T47D (cell line): ENCODE results near the gene LRBA.
"Not testable (repeated sequence)": the region's sequence is repeated elsewhere in the genome, so short reads cannot be mapped to it uniquely, and the experiment has no call there.

Source experiments
- DNase-seq, 2 experiments: peaks; one replicate each; pipeline versions ENCODE4 v3.0.0 to v3.0.0-alpha.2; 2011 to 2012; ENCODE audit warnings: low read depth in 1 of 2, low spot score in 1 of 2
- JUND ChIP-seq: IDR thresholded peaks from 2 replicates; pipeline ENCODE4 v1.6.1; 2012; ENCODE audit warnings: low read depth
- in situ Hi-C: cut with HindIII; loops from 2 replicates; pipeline ENCODE4 v1.10.0; 2016; ENCODE audit warnings: low sequenced_read_pairs, low pct_unique_long_range_greater_than_20kb

The LRBA gene

DNA sequence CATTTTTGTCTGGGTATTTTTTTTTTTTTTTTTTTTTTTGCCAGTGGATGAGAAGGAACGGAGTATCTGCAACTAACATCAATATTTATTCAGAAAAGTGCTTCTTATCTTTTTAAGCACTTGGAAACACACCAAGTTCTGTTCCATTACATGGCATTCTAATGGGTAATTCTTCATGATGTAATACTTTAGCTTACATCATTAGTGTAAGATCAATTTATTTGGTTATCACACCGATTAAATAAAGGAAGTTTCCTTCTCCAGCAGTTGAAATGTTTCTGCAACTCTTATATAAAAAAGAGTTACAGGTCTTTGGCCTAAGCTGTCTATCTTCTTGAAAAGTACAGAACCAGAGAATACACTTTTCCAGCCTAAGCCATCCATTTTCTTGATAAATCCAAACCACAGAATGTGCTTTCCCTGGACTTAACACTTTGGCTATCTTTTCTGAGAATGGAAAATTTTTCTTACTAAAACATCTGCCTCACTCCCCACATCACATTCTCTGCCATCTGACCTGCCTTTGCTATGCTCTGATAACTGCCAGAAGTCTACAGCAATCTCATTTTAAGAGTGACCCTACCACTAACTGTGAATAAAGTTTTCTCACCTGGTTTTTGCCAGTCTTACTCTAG, 625.1 kb downstream of the LRBA start:
- TF ChIP-seq JUND, result no peak
- no peak for DNase-seq
- in situ Hi-C loops, result no loop called here

DNA sequence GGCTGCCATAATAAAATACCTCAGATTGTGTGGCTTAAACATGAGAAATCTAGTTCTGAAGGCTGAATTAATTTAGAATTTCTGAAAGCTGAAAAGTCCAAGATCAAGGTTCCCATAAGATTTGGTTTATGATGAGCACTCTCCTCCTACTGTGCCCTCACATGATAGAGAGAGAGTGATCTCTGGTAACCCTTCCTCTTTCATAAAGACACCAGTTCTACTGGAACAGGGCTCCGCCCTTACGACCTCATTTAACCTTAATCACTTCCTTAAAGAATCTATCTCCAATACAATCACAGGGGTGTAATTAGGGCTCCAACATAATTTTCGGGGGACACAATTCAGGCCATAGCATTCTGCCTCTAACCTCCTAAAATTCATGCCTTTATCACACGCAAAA, 627.1 kb downstream of the LRBA start:
- no peak for TF ChIP-seq JUND
- no peak for DNase-seq
- in situ Hi-C loops, result no loop called here

DNA sequence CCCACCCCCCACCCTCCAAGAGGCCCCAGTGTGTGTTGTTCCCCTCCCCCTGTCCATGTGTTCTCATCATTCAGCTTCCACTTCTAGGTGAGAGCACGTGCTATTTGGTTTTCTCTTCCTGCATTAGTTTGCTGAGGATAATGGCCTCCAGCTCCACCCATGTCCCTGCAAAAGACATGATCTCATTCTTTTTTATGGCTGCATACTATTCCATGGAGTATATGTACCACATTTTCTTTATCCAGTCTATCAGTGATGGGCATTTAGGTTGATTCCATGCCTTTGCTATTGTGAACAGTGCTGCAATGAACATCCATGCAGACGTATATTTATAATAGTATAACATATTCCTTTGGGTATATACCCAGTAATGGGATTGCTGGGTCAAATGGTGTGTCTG, 628.7 kb downstream of the LRBA start:
- DNase-seq, in situ Hi-C loops: not testable (repeated sequence)

DNA sequence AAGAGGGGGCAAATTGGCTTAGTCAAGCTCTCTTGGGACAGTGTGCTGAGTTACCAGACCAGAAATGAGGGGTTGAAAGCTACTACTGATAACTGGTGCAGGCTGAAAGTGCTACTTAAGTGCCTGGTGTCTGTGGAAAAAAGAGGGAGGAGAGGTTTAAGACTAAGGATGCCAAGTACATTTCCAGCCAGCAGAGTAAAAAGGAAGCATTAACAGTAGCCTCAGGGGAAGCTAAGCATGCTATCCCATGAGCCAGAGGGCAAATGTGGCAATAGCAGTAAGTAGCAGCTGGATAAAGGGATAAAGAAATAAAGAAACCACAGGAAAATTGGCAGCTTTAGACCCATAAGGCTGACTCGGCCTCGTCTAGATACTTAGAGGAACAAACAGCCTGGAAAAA, 629.5 kb downstream of the LRBA start:
- TF ChIP-seq JUND, result no peak
- DNase-seq, result peak in 1 of 2 experiments; percentile 12

DNA sequence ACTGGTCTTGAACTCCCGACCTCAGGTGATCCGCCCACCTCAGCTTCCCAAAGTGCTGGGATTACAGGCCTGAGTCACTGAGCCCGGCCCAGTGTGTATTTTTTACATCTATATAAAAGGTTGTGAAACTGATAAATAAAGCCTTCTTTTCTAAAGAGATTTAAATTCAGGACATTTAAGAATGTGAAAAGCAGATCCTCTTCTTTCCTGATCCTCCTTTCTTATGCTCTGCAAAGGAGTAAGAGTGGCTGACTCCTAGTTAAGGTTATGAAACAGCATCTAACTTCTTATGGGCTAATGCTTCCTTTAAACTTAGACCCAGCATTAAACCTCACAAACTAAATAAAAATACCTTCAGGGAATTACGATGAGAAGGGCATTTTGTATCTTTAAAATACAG, 630.8 kb downstream of the LRBA start:
- no peak for TF ChIP-seq JUND
- in situ Hi-C loops, result no loop called here
- no peak for DNase-seq

More for the DNA sequence above, 629.5 kb downstream of the LRBA start:
- in situ Hi-C loops, result no loop called here

DNA sequence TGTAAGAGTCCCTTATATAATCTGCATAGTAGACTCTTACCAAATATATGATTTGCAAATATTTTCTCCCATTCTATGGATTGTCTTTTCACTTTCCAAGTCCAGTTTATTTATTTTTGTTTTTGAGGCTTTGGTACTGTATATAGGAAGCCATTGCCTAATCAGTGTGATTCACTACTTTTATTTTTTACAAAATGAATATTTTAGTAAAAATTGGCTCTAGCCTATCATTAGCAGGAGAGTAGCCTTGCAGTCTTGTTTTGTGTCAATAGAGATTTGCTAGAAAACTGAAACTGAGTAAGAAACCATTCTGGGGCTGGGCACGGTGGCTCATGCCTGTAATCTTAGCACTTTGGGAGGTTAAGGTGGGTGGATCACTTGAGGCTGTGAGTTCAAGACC, 633.1 kb downstream of the LRBA start:
- TF ChIP-seq JUND, result no peak
- in situ Hi-C loops, result no loop called here
- DNase-seq, result no peak

DNA sequence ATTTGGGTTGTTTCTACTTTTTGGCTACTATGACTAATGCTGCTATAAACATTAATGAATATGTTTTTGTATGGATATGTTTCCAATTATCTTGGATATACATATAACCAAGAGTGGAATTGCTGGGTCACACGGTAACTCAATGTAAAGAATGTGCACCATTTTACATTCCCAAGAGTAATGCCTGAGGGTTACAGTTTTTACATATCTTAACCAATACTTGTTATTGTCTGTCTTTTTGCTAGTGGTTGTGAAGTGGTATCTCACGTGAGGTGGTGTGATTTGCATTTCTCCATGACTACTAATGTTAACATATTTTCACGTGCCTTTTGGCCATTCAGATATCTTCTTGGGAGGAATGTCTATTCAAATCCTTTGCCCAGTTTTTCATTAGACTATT, 633.5 kb downstream of the LRBA start:
- no peak for TF ChIP-seq JUND
- no peak for DNase-seq
- in situ Hi-C loops, result no loop called here

DNA sequence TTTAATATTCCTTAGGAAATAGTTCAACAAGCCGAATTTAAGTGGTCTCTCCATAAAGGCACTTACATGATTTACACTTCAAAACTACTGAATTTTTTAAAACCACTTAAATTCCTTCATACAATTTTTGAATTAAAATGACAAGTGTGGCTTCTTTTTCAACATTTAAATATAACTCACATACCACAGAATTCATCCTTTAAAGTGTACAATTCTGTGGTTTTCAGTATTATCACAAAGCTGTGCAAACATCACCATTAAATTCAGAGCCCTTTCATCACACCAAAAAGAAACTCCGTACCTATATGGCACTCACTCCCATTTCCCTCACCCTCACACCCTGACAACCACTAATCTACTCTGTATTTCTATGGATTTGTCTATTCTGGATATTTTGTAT, 634.0 kb downstream of the LRBA start:
- in situ Hi-C loops, result no loop called here
- no peak for DNase-seq
- no peak for TF ChIP-seq JUND

DNA sequence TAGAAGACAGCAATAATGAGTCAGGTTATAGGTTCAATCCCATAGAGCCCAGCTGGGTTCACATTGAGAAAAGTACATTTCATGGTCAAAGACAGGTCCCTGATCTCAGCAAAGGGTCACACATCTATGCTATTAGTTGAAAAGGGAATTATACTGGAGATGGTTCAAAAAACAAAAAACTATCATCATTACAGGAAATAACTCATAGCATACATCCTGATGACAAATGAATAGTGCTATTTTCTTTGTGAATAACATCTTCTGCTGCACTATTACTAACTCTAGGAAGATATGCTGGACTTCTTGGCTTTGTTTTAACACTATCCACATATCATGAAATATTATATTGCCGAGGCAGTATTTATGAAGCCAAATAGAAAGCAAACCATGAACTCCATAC, 635.6 kb downstream of the LRBA start:
- DNase-seq, result no peak
- TF ChIP-seq JUND, result no peak
- in situ Hi-C loops, result no loop called here

DNA sequence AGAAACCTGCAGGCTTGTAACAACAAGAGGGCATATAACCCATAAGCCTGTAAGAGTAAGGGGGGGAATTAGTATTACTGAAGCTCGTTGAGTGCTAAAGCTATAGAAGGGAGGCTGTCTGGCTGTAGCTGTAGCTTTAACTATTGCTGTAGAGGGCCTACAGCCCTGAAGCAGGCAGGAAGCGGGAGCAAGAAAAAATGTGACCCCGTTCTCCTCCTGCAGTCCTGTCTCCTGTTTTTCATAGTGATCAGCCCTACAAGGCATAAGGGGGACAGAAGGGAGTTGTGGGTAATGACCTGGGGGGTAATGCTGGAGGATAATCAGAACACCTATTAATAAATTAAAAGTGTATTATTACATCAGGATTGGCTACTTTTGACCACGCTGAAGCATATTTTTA, 640.1 kb downstream of the LRBA start:
- in situ Hi-C loops, result no loop called here
- no peak for TF ChIP-seq JUND
- DNase-seq, result no peak

DNA sequence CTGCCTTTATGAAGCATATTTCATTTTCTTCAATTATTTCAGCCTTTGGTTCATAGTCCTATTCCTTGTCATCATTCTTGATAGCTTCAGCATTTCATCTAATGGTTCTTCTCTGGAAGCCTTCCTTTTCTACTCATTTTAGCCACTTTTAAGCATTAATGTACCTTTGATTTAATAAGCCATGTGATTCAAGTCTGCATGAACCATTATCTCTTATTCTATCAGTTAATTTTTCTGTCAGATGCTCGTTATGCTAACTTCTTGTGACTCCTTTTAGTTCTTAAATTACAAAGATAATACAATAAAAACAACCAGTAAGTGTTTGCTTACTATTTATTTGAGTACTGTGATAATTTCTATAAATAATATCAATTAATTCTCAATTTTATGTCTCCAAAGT, 643.2 kb downstream of the LRBA start:
- DNase-seq, result no peak
- TF ChIP-seq JUND, result no peak
- in situ Hi-C loops, result no loop called here

DNA sequence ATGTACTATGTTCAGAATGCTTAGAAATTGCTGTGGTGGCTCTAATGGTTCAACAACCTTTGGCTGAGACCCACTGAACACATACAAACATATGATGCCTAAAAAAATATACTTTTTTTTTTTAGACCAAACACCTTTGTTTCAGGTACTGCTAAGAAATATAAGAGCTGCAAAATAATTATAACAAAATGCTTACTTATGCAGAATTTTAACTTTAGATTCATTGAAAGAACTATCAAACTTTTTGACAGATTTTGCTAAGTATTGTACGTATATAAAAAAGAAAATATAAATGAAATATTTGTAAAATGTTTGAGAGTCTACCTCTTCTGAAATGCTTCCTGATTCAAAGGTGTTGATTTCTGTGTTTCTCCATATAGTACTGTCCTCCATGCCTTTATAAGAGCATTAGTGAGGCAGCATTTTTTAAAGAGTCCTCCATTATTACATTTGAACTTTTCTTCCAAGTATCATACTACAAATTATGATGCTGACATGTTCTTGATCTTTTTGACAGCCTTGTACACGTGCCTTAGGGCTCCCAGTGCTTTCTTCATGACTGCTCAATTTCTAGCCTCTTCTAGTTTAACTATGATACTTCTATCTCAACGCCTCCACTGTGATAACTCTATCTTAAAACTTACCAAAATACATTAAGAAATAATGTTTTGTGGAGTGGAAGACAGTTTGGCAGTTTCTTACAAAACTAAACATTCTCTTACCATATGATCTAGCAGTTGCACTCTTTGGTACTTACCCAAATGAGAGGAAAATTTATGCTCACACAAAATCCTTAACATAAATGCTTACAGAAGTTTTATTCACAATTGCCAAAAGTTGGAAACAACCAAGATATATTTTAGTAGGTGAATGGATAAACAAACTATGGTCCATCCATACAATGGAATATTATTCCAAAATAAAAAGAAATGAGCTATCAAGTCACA, 645.4 kb downstream of the LRBA start:
- TF ChIP-seq JUND, result no peak
- no peak for DNase-seq
- in situ Hi-C loops, result no loop called here

DNA sequence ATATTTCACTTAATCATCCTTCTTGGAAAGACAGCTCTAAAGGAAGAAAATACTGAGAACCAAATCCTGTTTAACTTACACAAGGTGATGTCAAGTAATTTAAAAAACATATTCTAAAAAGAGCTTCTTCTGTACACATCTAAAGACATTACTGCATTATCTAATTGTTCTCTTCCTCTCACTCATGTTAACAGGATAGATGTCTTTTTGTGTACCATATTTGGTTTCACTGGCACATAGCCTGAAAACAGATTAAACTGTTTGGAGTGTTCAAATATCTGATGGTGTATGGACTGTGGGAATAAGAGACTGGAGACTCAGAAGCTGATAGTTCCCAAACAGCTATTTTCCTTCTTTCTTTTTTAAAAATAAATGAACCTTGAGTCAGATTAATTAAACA, 646.4 kb downstream of the LRBA start:
- no peak for TF ChIP-seq JUND
- in situ Hi-C loops, result no loop called here
- no peak for DNase-seq
